ENCODE measurements around the gene CRACR2B. TPM values are rescaled to one million over a fixed set of nuclear protein-coding genes. Genes with fewer than 3 reads are reported as not detected.

The CRACR2B gene
- total and polyA plus RNA-seq, 2 donors (not counting 1 experiment from before 2014, with no cell fraction given), result 9.7 to 67.7 TPM

GRCh38 chr11:872799-873198, 45.1 kb downstream of the CRACR2B start:
- Histone ChIP-seq H2AFZ (ENCODE audit: insufficient read depth, low read depth, low read length, poor library complexity, severe bottlenecking) (no peak overlapping the region), H3K9ac (ENCODE audit: low read length) (no peak overlapping the region), H3K36me3 (replicated peaks in 1 of 2; ENCODE audit: control extremely low read depth in 1 of 2, control insufficient read depth in 1 of 2, extremely low read depth in 1 of 2, insufficient read depth in 2 of 2, low read length in 1 of 2) (peaks cover 0 to 6% of the 10 kb centered on the region in 2 experiments), H3K27me3 (replicated peaks in 1 of 4; ENCODE audit: control extremely low read depth in 1 of 4, control insufficient read depth in 3 of 4, insufficient read depth in 4 of 4, low read length in 3 of 4) (no peaks in the 10 kb centered on the region), H3K27ac (ENCODE audit: low read length in 2 of 2) (no peak overlapping the region), H3K4me3 (ENCODE audit: control extremely low read depth in 1 of 5, extremely low read depth in 1 of 5, insufficient read depth in 1 of 5, low read depth in 2 of 5, low read length in 4 of 5) (no peak overlapping the region), H3K4me1 (ENCODE audit: control insufficient read depth in 2 of 2, insufficient read depth in 2 of 2, low read length in 2 of 2) (no peaks in the 10 kb centered on the region), H3K79me2 (ENCODE audit: control insufficient read depth, insufficient read depth, low read length) (no peaks in the 10 kb centered on the region), H3K9me3 (ENCODE audit: control extremely low read depth in 1 of 3, control insufficient read depth in 2 of 3, insufficient read depth in 1 of 3, low read length in 2 of 3) (no peaks in the 10 kb centered on the region), H4K20me1 (ENCODE audit: control insufficient read depth, insufficient read depth, low read length, poor library complexity, severe bottlenecking) (no peaks in the 10 kb centered on the region), H3K4me2 (replicated peaks; ENCODE audit: low read depth, low read length, poor library complexity, severe bottlenecking) (no peak overlapping the region)
- H3K4me3 Mint-ChIP-seq, result no peak overlapping the region
- H3K27me3 Mint-ChIP-seq, result no peaks in the 10 kb centered on the region
- H3K27ac Mint-ChIP-seq, result no peak overlapping the region
- ChIA-PET CTCF (no interaction called here), POLR2A (no interaction called here)
- H3K9me3 Mint-ChIP-seq (ENCODE audit: insufficient read depth), result no peaks in the 10 kb centered on the region
- ATAC-seq (ENCODE audit: low read depth) (no peak), DNase-seq (no peak)
- WGBS (ENCODE audit: insufficient coverage), result 97% methylated on average over 9 of the region's 9 CpGs
- intact Hi-C loops (cut with micrococcal nuclease), result no loop called here
- H3K4me1 Mint-ChIP-seq, result no peaks in the 10 kb centered on the region
- TF ChIP-seq CTCF (IDR thresholded peaks at IDR 0.05) (no peak), EZH2 (IDR thresholded peaks at IDR 0.05; ENCODE audit: borderline replicate concordance, insufficient read depth, low read depth, low read length, poor library complexity, severe bottlenecking) (no peak)

DNA sequence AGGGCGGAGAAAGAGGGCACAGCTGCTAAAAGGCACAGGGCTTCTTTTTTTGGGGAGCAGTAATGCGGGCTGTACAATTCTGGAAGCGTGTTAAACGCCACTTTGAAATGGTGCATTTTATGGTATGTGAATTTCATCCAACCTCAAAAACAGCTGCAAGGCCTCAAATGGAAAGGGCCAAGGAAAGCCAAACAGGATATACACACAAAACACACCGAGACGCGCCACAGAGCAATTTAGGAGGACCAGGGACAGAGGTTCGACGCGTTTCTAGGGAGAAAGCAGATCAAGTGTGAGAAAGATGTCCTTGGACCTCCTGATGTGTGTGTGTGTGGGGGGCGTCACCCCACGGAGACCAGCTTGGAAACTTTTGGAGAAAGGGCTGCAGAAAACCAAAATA, 46.0 kb downstream of the CRACR2B start:
- Histone ChIP-seq H3K4me3 (ENCODE audit: control extremely low read depth in 1 of 5, extremely low read depth in 1 of 5, insufficient read depth in 1 of 5, low read depth in 2 of 5, low read length in 4 of 5) (no peak overlapping the region), H3K79me2 (ENCODE audit: control insufficient read depth, insufficient read depth, low read length) (no peaks in the 10 kb centered on the region), H4K20me1 (ENCODE audit: control insufficient read depth, insufficient read depth, low read length, poor library complexity, severe bottlenecking) (no peaks in the 10 kb centered on the region), H3K27me3 (replicated peaks in 1 of 4; ENCODE audit: control extremely low read depth in 1 of 4, control insufficient read depth in 3 of 4, insufficient read depth in 4 of 4, low read length in 3 of 4) (no peaks in the 10 kb centered on the region), H3K36me3 (replicated peaks in 1 of 2; ENCODE audit: control extremely low read depth in 1 of 2, control insufficient read depth in 1 of 2, extremely low read depth in 1 of 2, insufficient read depth in 2 of 2, low read length in 1 of 2) (peaks cover 0 to 6% of the 10 kb centered on the region in 2 experiments), H2AFZ (ENCODE audit: insufficient read depth, low read depth, low read length, poor library complexity, severe bottlenecking) (no peak overlapping the region), H3K4me2 (replicated peaks; ENCODE audit: low read depth, low read length, poor library complexity, severe bottlenecking) (no peak overlapping the region), H3K9ac (ENCODE audit: low read length) (no peak overlapping the region), H3K9me3 (ENCODE audit: control extremely low read depth in 1 of 3, control insufficient read depth in 2 of 3, insufficient read depth in 1 of 3, low read length in 2 of 3) (no peaks in the 10 kb centered on the region), H3K27ac (ENCODE audit: low read length in 2 of 2) (no peak overlapping the region), H3K4me1 (ENCODE audit: control insufficient read depth in 2 of 2, insufficient read depth in 2 of 2, low read length in 2 of 2) (no peaks in the 10 kb centered on the region)
- H3K27ac Mint-ChIP-seq, result no peak overlapping the region
- ChIA-PET CTCF (no interaction called here), POLR2A (no interaction called here)
- DNase-seq, result no peak
- ATAC-seq (ENCODE audit: low read depth), result no peak
- intact Hi-C loops (cut with micrococcal nuclease), result no loop called here
- no peak overlapping the region for H3K4me3 Mint-ChIP-seq
- H3K4me1 Mint-ChIP-seq, result no peaks in the 10 kb centered on the region
- no peak for TF ChIP-seq CTCF (IDR thresholded peaks at IDR 0.05)
- no peak for TF ChIP-seq EZH2 (IDR thresholded peaks at IDR 0.05; ENCODE audit: borderline replicate concordance, insufficient read depth, low read depth, low read length, poor library complexity, severe bottlenecking)
- WGBS (ENCODE audit: insufficient coverage), result 97% methylated on average over 5 of the region's 12 CpGs
- no peaks in the 10 kb centered on the region for H3K27me3 Mint-ChIP-seq
- H3K9me3 Mint-ChIP-seq (ENCODE audit: insufficient read depth), result no peaks in the 10 kb centered on the region
